Ishikawa (cell line): Measurements from ENCODE around the gene IL17REL.

Source experiments
- CEBPB ChIP-seq: IDR thresholded peaks from 2 replicates; pipeline ENCODE4 v1.6.1; 2012
- CREB1 ChIP-seq: IDR thresholded peaks from 2 replicates; pipeline ENCODE4 v1.6.1; 2012; ENCODE audit warnings: low read depth
- EGR1 ChIP-seq: IDR thresholded peaks from 2 replicates; pipeline ENCODE4 v1.6.1; 2012
- EP300 ChIP-seq: IDR thresholded peaks from 2 replicates; pipeline ENCODE4 v1.6.1; 2012; ENCODE audit warnings: borderline replicate concordance
- FOXM1 ChIP-seq: IDR thresholded peaks from 2 replicates; pipeline ENCODE4 v1.6.1; 2012; ENCODE audit warnings: low read depth, borderline replicate concordance
- NFIC ChIP-seq: IDR thresholded peaks from 2 replicates; pipeline ENCODE4 v1.6.1; 2012
- RAD21 ChIP-seq: IDR thresholded peaks from 2 replicates; pipeline ENCODE4 v1.6.1; 2012; ENCODE audit warnings: low read depth
- REST ChIP-seq: IDR thresholded peaks from 2 replicates; pipeline ENCODE4 v1.6.1; 2012; ENCODE audit warnings: low read depth, mild to moderate bottlenecking
- TAF1 ChIP-seq: IDR thresholded peaks from 2 replicates; pipeline ENCODE4 v1.6.1; 2012; ENCODE audit warnings: low read depth, mild to moderate bottlenecking
- TCF12 ChIP-seq: IDR thresholded peaks from 2 replicates; pipeline ENCODE4 v1.6.1; 2012; ENCODE audit warnings: low read depth
- TEAD4 ChIP-seq: IDR thresholded peaks from 2 replicates; pipeline ENCODE4 v1.6.1; 2012
- YY1 ChIP-seq: IDR thresholded peaks from 2 replicates; pipeline ENCODE4 v1.6.1; 2012; ENCODE audit warnings: low read depth
- ZBTB7A ChIP-seq: IDR thresholded peaks from 2 replicates; pipeline ENCODE4 v1.6.1; 2012; ENCODE audit warnings: low read depth
- TF ChIP-seq, protein P1 (sequence below): IDR thresholded peaks from 2 replicates; pipeline ENCODE4 v1.6.1; 2012
- TF ChIP-seq, protein P2 (sequence below): IDR thresholded peaks from 2 replicates; pipeline ENCODE4 v1.6.1; 2012

The IL17REL gene

DNA sequence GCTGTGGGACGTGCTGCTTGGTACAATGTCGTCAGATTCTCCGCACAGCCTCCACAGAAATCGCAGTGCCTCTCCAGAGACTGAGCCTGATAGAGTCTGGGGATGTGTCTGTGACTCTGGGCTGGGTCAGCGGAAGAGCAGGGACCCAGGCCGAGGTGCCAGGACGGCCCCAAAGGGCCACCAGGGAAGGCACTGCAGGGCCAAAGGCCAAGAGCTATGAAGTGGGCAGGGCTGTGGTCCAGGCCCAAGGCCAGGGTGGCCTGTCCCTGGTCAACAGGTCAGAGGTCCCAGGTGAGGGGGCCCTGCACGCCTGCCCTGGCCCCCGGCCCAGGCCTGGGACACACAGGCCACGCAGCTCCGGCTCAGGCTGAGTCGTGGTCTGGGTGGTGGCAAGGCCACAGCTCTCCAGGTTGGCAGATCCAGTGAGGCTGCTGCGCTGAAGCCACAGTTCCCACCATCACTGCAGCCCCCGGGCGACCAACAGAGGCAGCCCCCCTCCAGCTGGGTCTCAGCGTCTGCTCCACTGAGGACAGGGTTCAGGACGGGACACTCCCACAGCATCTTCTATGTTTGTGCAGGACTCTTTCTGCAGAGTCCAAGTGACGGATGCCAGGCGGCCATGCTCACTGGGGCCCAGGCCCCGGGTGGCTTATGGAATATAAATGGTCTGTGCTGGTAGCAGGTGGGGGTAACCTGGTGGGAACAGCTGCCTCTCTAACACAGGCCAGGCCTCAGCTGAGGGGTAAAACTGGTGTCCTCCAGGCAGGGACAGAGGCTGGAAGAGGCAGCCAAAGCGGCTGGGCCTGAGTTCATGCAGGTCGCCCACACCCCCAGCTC is 56.8 kb downstream of the IL17REL start:
- TF ChIP-seq, protein P1, sequence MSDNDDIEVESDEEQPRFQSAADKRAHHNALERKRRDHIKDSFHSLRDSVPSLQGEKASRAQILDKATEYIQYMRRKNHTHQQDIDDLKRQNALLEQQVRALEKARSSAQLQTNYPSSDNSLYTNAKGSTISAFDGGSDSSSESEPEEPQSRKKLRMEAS = no peak
- TF ChIP-seq EGR1 = no peak
- TF ChIP-seq, protein P2, sequence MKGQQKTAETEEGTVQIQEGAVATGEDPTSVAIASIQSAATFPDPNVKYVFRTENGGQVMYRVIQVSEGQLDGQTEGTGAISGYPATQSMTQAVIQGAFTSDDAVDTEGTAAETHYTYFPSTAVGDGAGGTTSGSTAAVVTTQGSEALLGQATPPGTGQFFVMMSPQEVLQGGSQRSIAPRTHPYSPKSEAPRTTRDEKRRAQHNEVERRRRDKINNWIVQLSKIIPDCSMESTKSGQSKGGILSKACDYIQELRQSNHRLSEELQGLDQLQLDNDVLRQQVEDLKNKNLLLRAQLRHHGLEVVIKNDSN = no peak

GRCh38 chr22:49954991-49955580 is 57.5 kb downstream of the IL17REL start:
- TF ChIP-seq TAF1 = no peak

DNA sequence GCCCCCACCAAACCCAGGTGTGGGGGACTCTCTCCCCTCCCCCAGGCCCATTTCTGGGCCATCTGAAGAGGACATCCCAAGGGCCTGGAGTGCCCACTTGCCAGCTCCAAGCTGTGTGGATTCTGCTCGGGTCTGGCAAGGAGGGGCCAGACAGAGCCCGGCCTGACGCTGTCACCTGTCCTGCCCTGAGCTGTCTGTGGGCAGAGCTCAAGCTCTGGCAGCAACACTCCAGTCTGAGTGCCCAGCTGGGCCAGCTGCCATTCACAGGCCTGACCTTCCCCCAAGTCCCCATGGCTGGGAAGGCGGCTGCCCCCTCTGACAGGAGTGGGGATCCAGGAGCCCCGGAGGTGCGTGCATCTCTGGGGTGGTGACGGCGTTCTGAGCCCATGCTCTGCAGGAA is 58.2 kb downstream of the IL17REL start:
- no peak for TF ChIP-seq CREB1
- TF ChIP-seq TCF12 = no peak
- TF ChIP-seq, protein P1 = no peak
- no peak for TF ChIP-seq TAF1

DNA sequence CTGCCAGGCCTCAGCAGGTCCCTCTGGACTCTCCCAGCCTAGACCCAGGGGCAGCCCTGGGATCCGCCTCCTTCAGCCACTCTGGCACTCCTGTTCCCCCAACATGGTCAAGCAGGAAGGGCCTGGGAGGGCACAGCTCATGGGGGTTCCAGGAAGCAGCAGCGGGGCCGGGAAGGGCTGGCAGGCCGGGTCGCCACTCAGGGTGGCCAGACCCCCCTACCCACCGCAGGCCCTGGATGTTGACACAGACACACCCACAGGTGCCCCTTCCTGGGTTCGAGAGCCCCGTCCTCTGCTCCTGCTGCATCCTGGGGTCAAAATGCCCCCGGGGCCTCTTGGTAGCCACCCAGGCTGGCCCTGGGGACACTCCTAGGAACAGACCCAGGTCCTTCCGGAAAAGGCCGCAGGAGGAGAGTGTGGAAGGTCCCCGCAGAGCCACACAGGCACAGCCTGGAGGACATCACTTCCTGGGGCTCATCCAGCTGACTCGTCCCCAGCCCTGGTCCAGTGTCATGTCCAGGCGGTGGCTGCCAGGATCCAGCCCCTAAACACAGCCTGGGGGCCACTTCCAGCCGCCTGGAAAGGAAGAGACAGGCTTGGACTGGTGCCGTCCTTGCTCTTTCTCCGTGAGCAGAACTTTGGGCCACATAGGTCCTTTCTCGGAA is 58.8 kb downstream of the IL17REL start:
- no peak for TF ChIP-seq CREB1
- TF ChIP-seq RAD21 = no peak
- TF ChIP-seq, protein P1 = no peak
- no peak for TF ChIP-seq EGR1
- TF ChIP-seq CEBPB = no peak
- TF ChIP-seq NFIC = no peak
- TF ChIP-seq TCF12 = no peak
- no peak for TF ChIP-seq REST
- TF ChIP-seq TAF1 = no peak
- TF ChIP-seq, protein P2 = no peak
- TF ChIP-seq FOXM1 = no peak
- TF ChIP-seq ZBTB7A = no peak
- no peak for TF ChIP-seq EP300
- no peak for TF ChIP-seq TEAD4
- no peak for TF ChIP-seq YY1

DNA sequence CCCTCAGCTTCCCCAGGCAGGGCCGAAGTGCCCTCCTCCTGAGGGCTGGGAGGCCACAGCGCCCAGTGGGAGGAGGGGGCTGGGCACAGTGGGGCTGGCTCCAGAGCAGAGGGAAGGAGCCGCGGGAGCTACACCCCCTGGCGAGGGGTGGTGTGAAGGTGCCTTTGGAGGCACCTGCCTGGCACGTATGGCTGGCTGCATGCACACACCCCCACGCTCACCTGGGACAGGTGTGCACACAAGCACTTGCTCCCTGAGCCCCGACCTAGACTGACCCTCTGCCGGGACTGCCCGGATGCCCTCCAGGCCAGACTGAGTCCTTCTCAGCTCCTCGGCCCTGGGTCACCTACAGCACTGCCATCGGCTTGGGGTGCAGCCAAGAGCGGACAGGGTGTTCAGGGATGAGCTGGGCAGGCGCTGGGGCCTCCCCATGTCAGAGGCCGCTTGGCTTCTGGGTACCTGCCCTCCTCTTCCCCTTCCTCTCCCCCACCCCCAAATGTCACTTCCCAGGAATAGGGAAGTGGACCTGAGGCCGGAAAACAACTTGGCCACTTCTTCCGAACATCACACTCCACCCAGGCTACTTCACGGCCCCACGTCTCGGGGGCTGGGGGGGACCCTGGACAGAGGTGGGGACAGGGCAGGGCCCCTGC is 59.4 kb downstream of the IL17REL start:
- TF ChIP-seq, protein P2 = no peak
- TF ChIP-seq YY1 = no peak
- no peak for TF ChIP-seq TAF1
- TF ChIP-seq TCF12 = no peak
- TF ChIP-seq FOXM1 = no peak
- no peak for TF ChIP-seq ZBTB7A
- TF ChIP-seq REST = no peak
- TF ChIP-seq RAD21 = no peak
- TF ChIP-seq, protein P1 = no peak
- TF ChIP-seq TEAD4 = no peak
- no peak for TF ChIP-seq EP300
- TF ChIP-seq CEBPB = no peak
- no peak for TF ChIP-seq NFIC
- TF ChIP-seq CREB1 = no peak
- no peak for TF ChIP-seq EGR1
